HG02938 (cell line): ENCODE measurements around the gene UVSSA.
"Not testable (repeated sequence)": the region's sequence is repeated elsewhere in the genome, so short reads cannot be mapped to it uniquely, and the experiment has no call there.

Experiments used
- ATAC-seq: cut with Tn5 transposase; IDR thresholded peaks from one replicate; pipeline ENCODE4 v1.9.1; 2021; ENCODE audit warnings: mild to moderate bottlenecking, moderate library complexity; ENCODE audit not compliant: unreplicated experiment

The UVSSA gene

GRCh38 chr4:1362521-1362920 is 15.5 kb downstream of the UVSSA start:
- no peak for ATAC-seq

DNA sequence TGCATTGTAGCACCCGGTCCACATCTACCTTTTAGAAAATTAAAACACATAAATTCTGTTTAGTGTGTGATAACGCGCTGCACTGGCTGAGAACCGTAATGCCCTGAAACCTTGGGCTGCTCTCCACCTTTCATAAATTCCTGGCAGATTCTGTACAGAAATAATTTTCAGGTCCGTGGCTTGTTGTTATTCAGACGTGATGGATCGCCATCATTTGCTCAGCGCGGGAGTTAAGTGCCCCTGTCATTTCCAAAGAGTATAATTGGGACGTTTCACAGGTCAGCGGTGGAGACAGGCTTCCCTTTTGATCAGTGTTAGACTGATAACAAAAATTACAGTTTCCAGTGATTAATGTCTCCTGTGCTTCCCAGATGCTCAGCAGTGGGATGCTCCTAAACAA is 16.5 kb downstream of the UVSSA start:
- no peak for ATAC-seq

DNA sequence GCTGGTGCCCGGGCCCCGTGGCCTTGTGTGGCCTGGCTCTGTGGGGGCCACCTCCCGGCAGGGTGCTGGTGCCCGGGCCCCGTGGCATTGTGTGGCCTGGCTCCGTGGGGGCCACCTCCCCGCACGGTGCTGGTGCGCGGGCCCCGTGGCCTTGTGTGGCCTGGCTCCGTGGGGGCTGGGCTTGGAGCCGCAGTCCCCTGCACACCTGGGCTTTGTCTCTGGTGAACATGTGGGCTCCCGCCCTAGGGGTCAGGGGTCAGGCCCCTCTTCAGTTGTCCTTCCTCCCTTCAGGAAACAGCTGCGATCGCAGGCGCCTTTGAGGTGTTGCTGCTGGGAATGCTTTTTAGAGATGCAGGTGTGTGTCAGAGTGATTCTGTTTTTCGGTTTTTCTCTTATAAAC is 17.2 kb downstream of the UVSSA start:
- no peak for ATAC-seq

DNA sequence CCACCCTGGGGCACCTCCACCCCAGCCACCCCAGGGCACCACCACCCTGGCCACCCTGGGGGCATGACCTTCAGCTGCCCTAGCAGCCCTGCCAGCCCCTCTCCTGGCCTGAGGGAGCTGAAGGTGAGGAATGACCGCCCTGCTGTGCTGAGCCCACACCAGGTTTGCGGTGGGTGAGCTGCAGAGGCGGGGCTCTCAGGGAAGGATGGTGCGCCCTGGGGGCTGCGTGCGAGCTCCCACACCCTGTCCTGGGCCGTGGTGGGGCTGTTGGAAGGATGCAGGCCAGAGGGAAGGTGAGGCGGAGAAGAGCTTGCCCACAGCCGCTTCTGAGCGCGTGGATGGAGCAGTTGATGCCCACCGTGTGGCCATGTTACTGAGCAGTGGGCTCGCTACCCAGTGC is 17.7 kb downstream of the UVSSA start:
- ATAC-seq = no peak

GRCh38 chr4:1365271-1366178 is 18.5 kb downstream of the UVSSA start:
- ATAC-seq = no peak

DNA sequence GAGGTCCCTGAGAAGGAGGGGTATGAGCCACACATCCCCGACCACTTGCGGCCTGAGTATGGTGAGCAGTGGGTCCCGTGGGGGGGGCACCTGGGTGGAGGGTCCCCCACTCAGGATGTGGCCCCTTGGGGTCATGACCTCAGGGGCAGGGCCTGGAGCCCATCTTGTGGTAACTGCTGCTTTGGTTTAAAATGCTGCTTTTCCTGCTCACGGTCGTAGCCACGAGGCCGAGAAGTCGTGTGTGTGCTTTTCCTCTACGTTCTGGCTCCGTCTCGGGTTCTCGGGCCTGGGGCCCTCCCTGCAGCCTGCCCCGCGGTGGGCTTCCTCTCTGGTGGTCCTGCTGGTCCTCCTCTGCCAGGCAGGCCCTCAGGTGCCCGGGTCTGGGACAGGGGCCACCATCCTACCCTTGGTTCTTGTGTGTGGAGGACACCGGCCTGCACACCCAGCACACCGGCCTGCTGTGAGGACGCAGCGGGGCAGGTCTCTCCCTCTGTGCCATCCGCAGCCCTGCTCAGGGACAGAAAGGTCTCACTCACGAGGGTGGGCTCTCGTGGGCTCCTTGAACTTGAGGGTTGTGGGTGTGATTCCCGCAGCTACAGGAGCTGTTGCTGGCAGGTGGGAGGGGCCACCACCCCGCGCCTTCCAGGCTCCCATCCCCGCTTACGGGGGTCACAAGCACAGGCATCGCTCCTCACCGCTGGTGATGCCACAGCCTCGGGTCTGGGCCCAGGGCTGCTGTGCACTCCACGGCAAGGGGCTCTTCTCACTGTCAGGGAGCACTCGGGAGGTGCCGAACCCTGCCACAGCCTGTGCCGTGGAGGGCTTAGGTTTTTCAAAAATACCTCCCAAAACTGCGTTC is 19.6 kb downstream of the UVSSA start:
- ATAC-seq = no peak

GRCh38 chr4:1367230-1367935 is 20.4 kb downstream of the UVSSA start:
- ATAC-seq = no peak

- no peak for ATAC-seq
These were observed 20.9 kb downstream of the UVSSA start for GRCh38 chr4:1367936-1368289.

GRCh38 chr4:1368421-1369090 is 21.5 kb downstream of the UVSSA start:
- ATAC-seq = no peak

DNA sequence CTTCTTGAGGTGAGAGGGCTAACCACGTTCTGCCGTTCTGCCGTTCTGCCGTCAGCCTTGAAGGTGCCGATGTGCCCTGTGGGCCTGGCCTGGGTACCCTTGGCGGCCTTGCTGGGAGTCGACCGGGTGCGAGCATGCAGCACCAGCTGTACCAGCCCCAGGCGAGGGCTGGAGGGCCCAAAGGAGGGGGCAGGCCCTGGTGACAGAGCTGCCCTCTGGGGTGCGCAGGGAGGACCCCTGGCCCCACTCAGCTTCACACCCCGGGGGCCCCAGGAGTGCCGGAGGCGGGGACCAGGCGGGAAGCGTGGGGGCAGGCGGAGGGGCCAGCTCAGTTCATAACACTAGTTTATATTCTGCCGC is 22.1 kb downstream of the UVSSA start:
- ATAC-seq = no peak

DNA sequence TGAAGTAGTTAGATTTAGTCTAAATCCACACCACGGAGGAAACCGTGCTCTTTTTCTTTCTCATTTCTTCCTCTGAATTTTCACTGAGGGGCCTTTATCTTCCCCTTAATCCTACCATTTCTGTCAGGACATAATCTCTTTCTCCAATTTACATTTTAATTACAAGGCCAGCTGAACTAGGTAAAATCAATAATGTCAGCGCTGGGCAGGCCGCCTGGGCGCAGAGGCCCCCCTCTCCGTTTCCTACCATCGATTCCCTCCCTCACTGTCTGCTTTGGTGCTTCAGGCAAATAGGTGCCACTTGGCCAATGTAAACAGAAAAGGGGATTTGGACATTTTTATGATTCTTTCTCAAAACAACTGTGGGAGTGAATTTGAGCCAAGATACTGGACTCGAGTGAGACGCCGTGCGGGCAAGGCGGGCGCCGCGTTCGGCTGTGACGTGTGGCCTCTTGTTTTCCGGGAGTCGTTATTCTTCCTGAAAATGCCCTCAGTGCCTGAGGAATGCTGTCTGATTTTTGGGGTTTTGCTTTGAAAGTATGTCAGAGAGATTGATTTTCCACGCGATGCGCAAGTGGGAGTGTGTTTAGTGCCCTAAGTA is 22.6 kb downstream of the UVSSA start:
- ATAC-seq = no peak

DNA sequence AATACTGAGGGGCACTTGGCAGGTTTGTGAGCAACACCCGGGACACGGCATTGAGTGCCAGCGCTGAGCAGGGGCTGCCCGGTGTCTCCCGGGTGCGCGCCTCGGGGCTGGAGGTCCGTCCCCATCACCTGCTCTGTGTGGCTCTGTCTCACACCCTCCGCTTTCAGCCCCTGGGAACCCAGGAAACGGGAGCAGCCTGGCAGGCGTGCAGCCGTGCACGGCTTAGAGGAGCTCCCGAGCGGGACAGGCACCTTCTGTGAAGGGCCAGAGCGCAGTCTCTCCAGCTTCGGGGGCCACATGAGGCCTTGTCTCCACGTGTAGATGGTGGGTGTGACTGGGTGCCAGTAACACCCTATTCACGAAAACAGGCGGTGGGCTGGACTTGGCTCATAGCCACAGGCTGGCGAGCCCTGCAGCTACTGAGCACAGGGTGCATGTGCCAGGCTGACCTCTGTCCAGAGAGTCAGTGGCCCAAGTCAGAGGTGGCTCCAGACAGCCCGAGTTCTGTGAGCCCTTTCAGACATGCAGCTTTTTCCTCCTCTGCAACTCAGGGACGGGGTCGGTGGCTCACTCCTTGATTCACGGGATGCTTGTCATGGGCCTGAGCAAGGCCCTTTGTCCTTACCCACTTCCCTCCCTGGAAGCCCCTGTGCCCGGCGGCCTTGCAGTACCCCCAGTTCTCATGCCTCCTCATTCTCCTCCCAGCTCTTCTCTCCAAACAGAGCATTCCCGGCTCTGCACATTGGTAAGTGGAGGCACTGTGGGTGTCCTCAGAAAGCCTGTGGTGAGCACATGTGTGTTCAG is 23.5 kb downstream of the UVSSA start:
- no peak for ATAC-seq

DNA sequence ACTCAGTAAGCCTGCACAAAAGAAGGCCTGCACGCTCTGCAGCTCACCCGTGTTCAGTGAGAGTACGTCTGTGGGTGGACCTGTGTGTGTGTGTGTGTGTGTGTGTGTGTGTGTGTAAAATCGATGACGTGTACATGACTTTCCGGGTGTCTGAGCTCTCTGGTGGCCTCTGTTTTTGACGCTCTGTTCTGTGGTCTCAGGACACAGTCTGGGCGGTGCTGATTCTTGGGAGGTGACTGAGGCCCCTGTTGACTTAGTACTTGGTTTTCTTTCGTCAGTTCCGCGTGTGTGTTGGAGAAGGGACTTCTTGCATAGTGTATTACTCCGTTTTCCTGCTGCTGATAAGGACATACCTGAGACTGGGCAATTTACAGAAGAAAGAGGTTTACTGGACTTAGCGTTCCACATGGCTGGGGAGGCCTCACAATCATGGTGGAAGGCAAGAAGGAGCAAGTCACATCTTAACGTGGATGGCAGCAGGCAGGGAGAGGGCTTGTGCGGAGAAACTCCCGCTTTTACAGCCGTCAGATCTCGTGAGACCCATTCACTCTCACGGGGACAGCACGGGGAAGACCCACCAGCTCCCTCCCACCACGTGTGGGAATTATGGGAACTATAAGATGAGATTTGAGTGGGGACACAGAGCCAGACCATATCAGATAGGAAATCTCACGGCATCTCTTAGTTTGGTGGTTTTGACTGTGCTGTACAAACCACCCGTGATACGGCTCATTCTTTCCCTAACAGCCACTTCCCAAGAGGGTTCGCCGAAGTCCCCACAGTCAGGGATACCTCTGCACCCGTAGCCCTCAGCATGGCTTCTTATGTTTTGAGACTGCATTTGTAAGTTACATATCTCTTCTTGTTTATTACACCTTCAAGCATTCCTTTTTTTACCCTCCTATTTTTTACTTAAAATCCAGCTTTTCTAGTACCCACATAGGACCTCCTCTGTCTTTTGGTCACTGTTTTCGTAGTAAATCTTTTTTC is 24.5 kb downstream of the UVSSA start:
- ATAC-seq = no peak

- ATAC-seq = not testable (repeated sequence)
These were observed 25.6 kb downstream of the UVSSA start for GRCh38 chr4:1372576-1372975.

GRCh38 chr4:1373892-1374705 is 27.1 kb downstream of the UVSSA start:
- no peak for ATAC-seq

DNA sequence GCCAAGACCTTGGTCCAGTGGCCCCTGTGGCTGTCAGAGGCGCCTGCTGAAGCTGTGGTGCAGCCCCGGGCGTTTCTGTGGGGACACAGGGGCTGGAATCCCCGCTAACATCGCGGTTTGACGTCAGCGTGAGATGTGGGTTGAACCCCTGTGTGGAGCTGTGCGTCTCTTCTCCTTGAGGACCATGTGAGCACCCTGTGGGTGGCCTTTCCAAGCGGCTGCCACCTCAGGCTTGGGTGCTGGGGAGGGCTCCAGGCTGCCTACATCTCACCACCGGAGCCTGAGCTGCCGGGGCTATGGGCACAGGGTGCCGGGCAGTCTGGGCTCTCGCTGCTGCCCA is 27.7 kb downstream of the UVSSA start:
- no peak for ATAC-seq

DNA sequence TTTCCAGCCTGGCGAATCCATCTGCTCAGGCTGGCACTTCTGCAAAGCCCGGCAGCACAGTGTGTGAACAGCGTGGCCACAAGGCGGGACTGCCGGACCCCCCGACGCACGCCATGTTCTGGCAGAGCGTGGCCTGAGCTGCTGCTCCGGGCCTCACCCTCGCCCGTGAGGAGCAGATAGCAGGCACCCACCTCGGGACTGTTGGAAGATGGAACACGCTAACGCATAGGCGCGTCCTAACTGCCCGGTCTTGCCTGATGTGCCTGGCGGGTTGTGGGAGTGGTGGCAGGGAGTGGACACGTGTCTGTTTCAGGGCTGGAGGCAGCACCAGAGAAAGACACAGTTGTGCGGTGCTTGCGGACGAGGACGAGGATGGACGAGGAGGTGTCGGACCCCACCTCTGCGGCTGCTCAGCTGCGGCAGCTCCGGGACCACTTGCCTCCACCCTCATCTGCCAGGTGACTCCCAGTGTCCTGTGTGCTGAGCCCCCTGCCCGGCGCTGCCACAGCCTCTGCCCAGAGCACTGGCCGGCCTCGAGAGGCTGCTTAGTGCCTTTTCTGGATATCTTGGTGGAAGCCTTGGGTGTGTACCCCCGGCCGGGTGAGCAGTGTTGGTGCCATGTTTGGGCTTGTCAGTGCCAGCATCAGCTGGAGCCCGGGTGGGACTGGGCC is 28.2 kb downstream of the UVSSA start:
- no peak for ATAC-seq
